K562 (cell line): ENCODE results near the gene SLC6A8. TPM values are rescaled to one million over a fixed set of nuclear protein-coding genes. Genes with fewer than 3 reads are reported as not detected.
A peak's percentile ranks its signal among the peaks of the same experiment; 100 is the strongest.

Source experiments
- DNMT1 ChIP-seq: fragments of 450-650 bp; IDR thresholded peaks from 2 replicates; pipeline ENCODE4 v1.6.1; 2016; ENCODE audit warnings: antibody characterized with exemption, mild to moderate bottlenecking
- GTF2E2 ChIP-seq: fragments of 200-800 bp; sonication (Bioruptor generic); IDR thresholded peaks from 2 replicates; pipeline ENCODE4 v1.6.1; 2016; ENCODE audit warnings: missing genetic modification characterization, missing compliant biosample characterization
- HBP1 ChIP-seq: fragments of 450-650 bp; formaldehyde crosslinking; IDR thresholded peaks from 2 replicates; pipeline ENCODE4 v1.4.0; 2022; ENCODE audit warnings: missing genetic modification characterization
- MGA ChIP-seq: fragments of 450-650 bp; IDR thresholded peaks from 2 replicates; pipeline ENCODE4 v1.6.1; 2016; ENCODE audit warnings: mild to moderate bottlenecking, moderate library complexity
- NEUROD1 ChIP-seq: fragments of 150-350 bp; IDR thresholded peaks from 2 replicates; pipeline ENCODE4 v1.6.1; 2014; ENCODE audit warnings: borderline replicate concordance, low read length, low read depth; ENCODE audit not compliant: partially characterized antibody
- PHF8 ChIP-seq: fragments of 200-600 bp; sonication (generic); IDR thresholded peaks from 2 replicates; pipeline ENCODE4 v1.6.1; 2012; ENCODE audit warnings: mixed run types, mild to moderate bottlenecking, inconsistent platforms, low read length, moderate library complexity, borderline replicate concordance
- PHTF2 ChIP-seq: fragments of 250-450 bp; sonication (Bioruptor Pico); IDR thresholded peaks from 2 replicates; pipeline ENCODE4 v1.5.0; 2021; ENCODE audit warnings: mild to moderate bottlenecking
- PPARD ChIP-seq: fragments of 250-450 bp; sonication (Bioruptor Pico); IDR thresholded peaks from 2 replicates; pipeline ENCODE4 v1.8.0; 2022; ENCODE audit warnings: inconsistent platforms, mild to moderate bottlenecking, moderate library complexity
- TBP ChIP-seq: optimal IDR thresholded peaks from 2 replicates; pipeline ENCODE3; 2011; ENCODE audit warnings: low read depth, low read length, improper control_type of control experiment
- ZNF253 ChIP-seq: fragments of 250-450 bp; sonication (Bioruptor Pico); conservative IDR thresholded peaks from 2 replicates; pipeline ENCODE4 v1.6.1; 2021; ENCODE audit warnings: mild to moderate bottlenecking
- ZNF444 ChIP-seq: fragments of 250-450 bp; sonication (Bioruptor Pico); IDR thresholded peaks from 2 replicates; pipeline ENCODE4 v1.4.0; 2020; ENCODE audit warnings: mild to moderate bottlenecking, moderate library complexity
- ZNF79 ChIP-seq: fragments of 250-450 bp; sonication (Bioruptor Pico); IDR thresholded peaks from 2 replicates; pipeline ENCODE4 v1.4.0; 2020; ENCODE audit warnings: low read depth, mild to moderate bottlenecking, moderate library complexity
- polyA plus RNA-seq, 8 experiments: library from polyadenylated mRNA; depleted of rRNA in 4 of 8; stranded (reverse) in 5 of 8; unstranded in 3 of 8; fragments of >200 nt; fragmentation: Nextera tagmentation in 2 of 8; fragmentation: Illumina TruSeq in 1 of 8; extraction: Ambion mirVana in 2 of 8; extraction: Trizol in 1 of 8; gene quantifications; 2 replicates each; pipeline versions ENCODE4 v1.2.1 to v1.2.3, GENCODE V29; 2011 to 2014; ENCODE audit warnings: inconsistent platforms in 1 of 8, missing spikeins in 1 of 8
- total RNA-seq, 7 experiments: library from RNA; depleted of rRNA in 6 of 7; stranded (reverse); fragments of >200 nt in 6 of 7; fragmentation: Illumina TruSeq in 2 of 7; extraction: Trizol in 2 of 7; gene quantifications; 2 replicates each; pipeline versions ENCODE4 v1.2.1 to v1.2.3, GENCODE V29; 2011 to 2021; ENCODE audit warnings: low replicate concordance in 1 of 7

The SLC6A8 gene
- total and polyA plus RNA-seq, 9 of the 15 experiments (the other 6 are each of a cell fraction or from before 2014, with no cell fraction given): 0.68 to 144 (median 34.3) TPM

DNA sequence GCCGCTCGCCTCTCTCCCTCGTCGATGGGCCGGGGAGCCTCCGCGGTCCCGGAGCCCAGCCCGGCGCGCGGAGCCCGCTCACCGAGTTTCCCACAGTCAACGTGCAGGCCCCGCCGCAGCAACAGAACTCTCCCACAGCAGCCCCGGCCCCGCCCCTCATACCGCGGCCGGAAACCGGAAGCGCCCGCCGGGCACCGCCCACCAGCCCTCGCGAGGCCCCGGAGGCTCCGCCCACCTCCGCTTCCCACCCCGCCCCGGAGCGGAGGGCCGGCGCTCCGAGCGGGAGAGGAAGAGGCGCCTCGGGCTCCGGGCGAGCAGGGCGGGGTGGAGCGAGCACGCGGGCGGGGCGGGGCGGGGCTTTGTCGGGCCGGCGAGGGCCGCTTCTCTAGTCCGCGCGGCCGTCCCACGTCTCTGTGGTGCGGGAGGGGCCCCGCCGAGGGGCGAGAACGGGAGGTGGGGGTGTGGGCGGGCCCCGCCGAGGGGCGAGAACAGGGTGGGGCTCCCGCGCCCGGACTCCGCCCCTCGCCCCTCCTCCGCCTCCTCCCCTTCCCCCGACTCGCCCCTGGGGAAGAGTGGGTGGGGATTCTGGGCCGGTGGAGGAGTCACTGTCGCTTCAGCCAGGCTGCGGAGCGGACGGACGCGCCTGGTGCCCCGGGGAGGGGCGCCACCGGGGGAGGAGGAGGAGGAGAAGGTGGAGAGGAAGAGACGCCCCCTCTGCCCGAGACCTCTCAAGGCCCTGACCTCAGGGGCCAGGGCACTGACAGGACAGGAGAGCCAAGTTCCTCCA lies 36.7 kb downstream of the SLC6A8 start, which contains the start of the genes ABCD1 and BCAP31 (continued):
- TF ChIP-seq GTF2E2 (no peak), DNMT1 (no peak), HBP1 (CRISPR knock-in tag) (no peak), PHTF2 (CRISPR knock-in tag) (no peak), ZNF253 (CRISPR knock-in tag) (no peak), PPARD (no peak), NEUROD1 (peak; percentile 10), MGA (no peak), ZNF79 (no peak), ZNF444 (CRISPR knock-in tag) (no peak), PHF8 (peak; percentile 48; the same call in 1 of the 2 replicates), TBP (peak; percentile 69)
